SK-N-SH treated with all-trans-retinoic acid at 6 μM for 48 hours (cell line): ENCODE results near the gene ACBD5.

Source experiments
- ATAC-seq: fragments of 200-7000 bp; cut with Tn5 transposase; 3 replicates; pipeline ENCODE4 v1.9.1; 2020; ENCODE audit warnings: mild to moderate bottlenecking, moderate library complexity
- ARNTL ChIP-seq: fragments of 450-650 bp; formaldehyde crosslinking; IDR thresholded peaks from 2 replicates; pipeline ENCODE4 v1.5.0; 2020; ENCODE audit warnings: low read depth, mild to moderate bottlenecking, moderate library complexity, borderline replicate concordance
- BACH2 ChIP-seq: fragments of 250-450 bp; sonication (Bioruptor Pico); IDR thresholded peaks from 2 replicates; pipeline ENCODE4 v1.9.0; 2021; ENCODE audit warnings: mild to moderate bottlenecking, borderline replicate concordance
- CSDC2 ChIP-seq: fragments of 250-450 bp; sonication (Bioruptor Pico); IDR thresholded peaks from 2 replicates; pipeline ENCODE4 v1.5.0; 2020; ENCODE audit warnings: mild to moderate bottlenecking, moderate library complexity
- ESRRG ChIP-seq: fragments of 250-450 bp; sonication (Bioruptor Pico); IDR thresholded peaks from 2 replicates; pipeline ENCODE4 v1.6.1; 2021; ENCODE audit warnings: mild to moderate bottlenecking
- GLIS3 ChIP-seq: fragments of 250-450 bp; sonication (Bioruptor Pico); IDR thresholded peaks from 2 replicates; pipeline ENCODE4 v1.5.0; 2020; ENCODE audit warnings: mild to moderate bottlenecking, moderate library complexity
- OSR1 ChIP-seq: fragments of 250-450 bp; sonication (Bioruptor Pico); IDR thresholded peaks from 2 replicates; pipeline ENCODE4 v1.8.0; 2022; ENCODE audit warnings: moderate library complexity, mild to moderate bottlenecking, inconsistent platforms
- PPARA ChIP-seq: fragments of 250-450 bp; sonication (Bioruptor Pico); IDR thresholded peaks from 2 replicates; pipeline ENCODE4 v1.5.0; 2020; ENCODE audit warnings: mild to moderate bottlenecking, borderline replicate concordance
- RARB ChIP-seq: fragments of 250-450 bp; sonication (Bioruptor Pico); IDR thresholded peaks from 2 replicates; pipeline ENCODE4 v1.8.0; 2021; ENCODE audit warnings: mild to moderate bottlenecking, moderate library complexity
- SNAI2 ChIP-seq: fragments of 250-450 bp; sonication (Bioruptor Pico); IDR thresholded peaks from 2 replicates; pipeline ENCODE4 v1.5.0; 2020; ENCODE audit warnings: mild to moderate bottlenecking, moderate library complexity
- TCF4 ChIP-seq: fragments of 250-450 bp; sonication (Bioruptor Pico); IDR thresholded peaks from 2 replicates; pipeline ENCODE4 v1.8.0; 2021; ENCODE audit warnings: mild to moderate bottlenecking, moderate library complexity, borderline replicate concordance
- TOX ChIP-seq: fragments of 250-450 bp; sonication (Bioruptor Pico); IDR thresholded peaks from 2 replicates; pipeline ENCODE4 v1.8.0; 2021; ENCODE audit warnings: mild to moderate bottlenecking, moderate library complexity, borderline replicate concordance
- ZFP30 ChIP-seq: fragments of 450-650 bp; formaldehyde crosslinking; IDR thresholded peaks from 2 replicates; pipeline ENCODE4 v1.5.0; 2022; ENCODE audit warnings: mild to moderate bottlenecking, moderate library complexity
- ZNF565 ChIP-seq: fragments of 450-650 bp; formaldehyde crosslinking; conservative IDR thresholded peaks from 2 replicates; pipeline ENCODE4 v1.5.0; 2020; ENCODE audit warnings: low read depth, mild to moderate bottlenecking, moderate library complexity
- ZNF70 ChIP-seq: fragments of 450-650 bp; formaldehyde crosslinking; IDR thresholded peaks from 2 replicates; pipeline ENCODE4 v1.5.0; 2020; ENCODE audit warnings: mild to moderate bottlenecking, moderate library complexity
- ZNF8 ChIP-seq: fragments of 450-650 bp; formaldehyde crosslinking; IDR thresholded peaks from 2 replicates; pipeline ENCODE4 v1.5.0; 2020; ENCODE audit warnings: mild to moderate bottlenecking, moderate library complexity
- TF ChIP-seq, protein P1 (sequence below): fragments of 250-450 bp; sonication (Bioruptor Pico); IDR thresholded peaks from 2 replicates; pipeline ENCODE4 v1.5.1; 2021; ENCODE audit warnings: mild to moderate bottlenecking, moderate library complexity
- TF ChIP-seq, protein P2 (sequence below): fragments of 250-450 bp; sonication (Bioruptor Pico); IDR thresholded peaks from 2 replicates; pipeline ENCODE4 v1.5.1; 2020; ENCODE audit warnings: low read depth, mild to moderate bottlenecking, moderate library complexity
- TF ChIP-seq, protein P3 (sequence below): fragments of 250-450 bp; sonication (Bioruptor Pico); IDR thresholded peaks from 2 replicates; pipeline ENCODE4 v1.5.0; 2020; ENCODE audit warnings: mild to moderate bottlenecking, moderate library complexity
- TF ChIP-seq, protein P4 (sequence below): fragments of 250-450 bp; sonication (Bioruptor Pico); IDR thresholded peaks from 2 replicates; pipeline ENCODE4 v1.8.0; 2020; ENCODE audit warnings: mild to moderate bottlenecking, moderate library complexity, borderline replicate concordance

Gene ACBD5

DNA sequence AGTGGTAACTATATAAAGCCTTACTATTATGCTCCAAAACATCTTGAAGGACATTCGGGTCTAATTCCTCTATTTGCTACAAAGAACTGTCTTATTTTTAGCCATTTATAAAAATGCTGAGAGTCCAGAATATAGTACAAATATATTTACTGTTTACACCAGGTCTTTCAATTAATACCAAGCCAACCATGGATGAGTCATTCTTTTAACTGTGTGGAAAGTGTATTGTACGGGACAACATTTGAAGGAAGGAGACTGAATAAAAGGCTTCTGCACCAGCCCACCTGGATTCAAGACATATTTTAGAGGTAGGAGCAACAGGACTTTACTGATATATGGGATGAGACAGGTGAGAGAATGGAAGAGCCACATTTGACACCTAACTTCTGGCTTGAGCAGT, 50.1 kb downstream of the ACBD5 start:
- ATAC-seq, result no peak
- TF ChIP-seq, protein P1, sequence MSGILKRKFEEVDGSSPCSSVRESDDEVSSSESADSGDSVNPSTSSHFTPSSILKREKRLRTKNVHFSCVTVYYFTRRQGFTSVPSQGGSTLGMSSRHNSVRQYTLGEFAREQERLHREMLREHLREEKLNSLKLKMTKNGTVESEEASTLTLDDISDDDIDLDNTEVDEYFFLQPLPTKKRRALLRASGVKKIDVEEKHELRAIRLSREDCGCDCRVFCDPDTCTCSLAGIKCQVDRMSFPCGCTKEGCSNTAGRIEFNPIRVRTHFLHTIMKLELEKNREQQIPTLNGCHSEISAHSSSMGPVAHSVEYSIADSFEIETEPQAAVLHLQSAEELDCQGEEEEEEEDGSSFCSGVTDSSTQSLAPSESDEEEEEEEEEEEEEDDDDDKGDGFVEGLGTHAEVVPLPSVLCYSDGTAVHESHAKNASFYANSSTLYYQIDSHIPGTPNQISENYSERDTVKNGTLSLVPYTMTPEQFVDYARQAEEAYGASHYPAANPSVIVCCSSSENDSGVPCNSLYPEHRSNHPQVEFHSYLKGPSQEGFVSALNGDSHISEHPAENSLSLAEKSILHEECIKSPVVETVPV, result no peak
- no peak for TF ChIP-seq ZNF565 (CRISPR knock-in tag)
- TF ChIP-seq ZNF8, result no peak
- no peak for TF ChIP-seq ESRRG (CRISPR knock-in tag)
- TF ChIP-seq, protein P2, sequence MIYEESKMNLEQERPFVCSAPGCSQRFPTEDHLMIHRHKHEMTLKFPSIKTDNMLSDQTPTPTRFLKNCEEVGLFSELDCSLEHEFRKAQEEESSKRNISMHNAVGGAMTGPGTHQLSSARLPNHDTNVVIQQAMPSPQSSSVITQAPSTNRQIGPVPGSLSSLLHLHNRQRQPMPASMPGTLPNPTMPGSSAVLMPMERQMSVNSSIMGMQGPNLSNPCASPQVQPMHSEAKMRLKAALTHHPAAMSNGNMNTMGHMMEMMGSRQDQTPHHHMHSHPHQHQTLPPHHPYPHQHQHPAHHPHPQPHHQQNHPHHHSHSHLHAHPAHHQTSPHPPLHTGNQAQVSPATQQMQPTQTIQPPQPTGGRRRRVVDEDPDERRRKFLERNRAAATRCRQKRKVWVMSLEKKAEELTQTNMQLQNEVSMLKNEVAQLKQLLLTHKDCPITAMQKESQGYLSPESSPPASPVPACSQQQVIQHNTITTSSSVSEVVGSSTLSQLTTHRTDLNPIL, result no peak
- TF ChIP-seq ZNF70 (CRISPR knock-in tag), result no peak
- TF ChIP-seq OSR1 (CRISPR knock-in tag), result no peak
- TF ChIP-seq PPARA (CRISPR knock-in tag), result no peak
- TF ChIP-seq, protein P3, sequence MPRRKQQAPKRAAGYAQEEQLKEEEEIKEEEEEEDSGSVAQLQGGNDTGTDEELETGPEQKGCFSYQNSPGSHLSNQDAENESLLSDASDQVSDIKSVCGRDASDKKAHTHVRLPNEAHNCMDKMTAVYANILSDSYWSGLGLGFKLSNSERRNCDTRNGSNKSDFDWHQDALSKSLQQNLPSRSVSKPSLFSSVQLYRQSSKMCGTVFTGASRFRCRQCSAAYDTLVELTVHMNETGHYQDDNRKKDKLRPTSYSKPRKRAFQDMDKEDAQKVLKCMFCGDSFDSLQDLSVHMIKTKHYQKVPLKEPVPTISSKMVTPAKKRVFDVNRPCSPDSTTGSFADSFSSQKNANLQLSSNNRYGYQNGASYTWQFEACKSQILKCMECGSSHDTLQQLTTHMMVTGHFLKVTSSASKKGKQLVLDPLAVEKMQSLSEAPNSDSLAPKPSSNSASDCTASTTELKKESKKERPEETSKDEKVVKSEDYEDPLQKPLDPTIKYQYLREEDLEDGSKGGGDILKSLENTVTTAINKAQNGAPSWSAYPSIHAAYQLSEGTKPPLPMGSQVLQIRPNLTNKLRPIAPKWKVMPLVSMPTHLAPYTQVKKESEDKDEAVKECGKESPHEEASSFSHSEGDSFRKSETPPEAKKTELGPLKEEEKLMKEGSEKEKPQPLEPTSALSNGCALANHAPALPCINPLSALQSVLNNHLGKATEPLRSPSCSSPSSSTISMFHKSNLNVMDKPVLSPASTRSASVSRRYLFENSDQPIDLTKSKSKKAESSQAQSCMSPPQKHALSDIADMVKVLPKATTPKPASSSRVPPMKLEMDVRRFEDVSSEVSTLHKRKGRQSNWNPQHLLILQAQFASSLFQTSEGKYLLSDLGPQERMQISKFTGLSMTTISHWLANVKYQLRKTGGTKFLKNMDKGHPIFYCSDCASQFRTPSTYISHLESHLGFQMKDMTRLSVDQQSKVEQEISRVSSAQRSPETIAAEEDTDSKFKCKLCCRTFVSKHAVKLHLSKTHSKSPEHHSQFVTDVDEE, result no peak
- no peak for TF ChIP-seq GLIS3 (CRISPR knock-in tag)
- TF ChIP-seq SNAI2 (CRISPR knock-in tag), result no peak
- TF ChIP-seq BACH2, result no peak
- no peak for TF ChIP-seq TOX (CRISPR knock-in tag)
- TF ChIP-seq CSDC2 (CRISPR knock-in tag), result no peak
- no peak for TF ChIP-seq TCF4 (CRISPR knock-in tag)
- no peak for TF ChIP-seq ZFP30 (CRISPR knock-in tag)
- TF ChIP-seq, protein P4, sequence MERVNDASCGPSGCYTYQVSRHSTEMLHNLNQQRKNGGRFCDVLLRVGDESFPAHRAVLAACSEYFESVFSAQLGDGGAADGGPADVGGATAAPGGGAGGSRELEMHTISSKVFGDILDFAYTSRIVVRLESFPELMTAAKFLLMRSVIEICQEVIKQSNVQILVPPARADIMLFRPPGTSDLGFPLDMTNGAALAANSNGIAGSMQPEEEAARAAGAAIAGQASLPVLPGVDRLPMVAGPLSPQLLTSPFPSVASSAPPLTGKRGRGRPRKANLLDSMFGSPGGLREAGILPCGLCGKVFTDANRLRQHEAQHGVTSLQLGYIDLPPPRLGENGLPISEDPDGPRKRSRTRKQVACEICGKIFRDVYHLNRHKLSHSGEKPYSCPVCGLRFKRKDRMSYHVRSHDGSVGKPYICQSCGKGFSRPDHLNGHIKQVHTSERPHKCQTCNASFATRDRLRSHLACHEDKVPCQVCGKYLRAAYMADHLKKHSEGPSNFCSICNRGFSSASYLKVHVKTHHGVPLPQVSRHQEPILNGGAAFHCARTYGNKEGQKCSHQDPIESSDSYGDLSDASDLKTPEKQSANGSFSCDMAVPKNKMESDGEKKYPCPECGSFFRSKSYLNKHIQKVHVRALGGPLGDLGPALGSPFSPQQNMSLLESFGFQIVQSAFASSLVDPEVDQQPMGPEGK (CRISPR knock-in tag), result no peak

DNA sequence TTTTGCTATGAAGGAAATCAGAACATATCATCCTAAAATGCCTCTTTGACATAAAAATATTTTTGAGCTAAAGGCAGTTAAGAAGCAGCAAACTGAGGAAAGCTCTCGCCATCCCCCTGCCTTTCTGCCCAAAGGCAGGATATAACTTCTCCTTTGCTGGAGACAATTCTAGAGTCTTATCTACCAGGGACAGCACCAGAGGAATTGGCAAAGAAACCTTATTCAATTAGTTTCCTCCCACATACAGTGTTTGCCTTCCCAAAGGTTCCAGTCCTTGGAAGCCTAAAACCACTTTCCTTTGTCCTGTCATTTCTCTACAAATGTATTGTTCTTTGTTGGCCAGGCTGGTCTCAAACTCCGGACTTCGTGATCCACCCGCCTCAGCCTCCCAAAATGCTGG, 51.7 kb downstream of the ACBD5 start:
- TF ChIP-seq ESRRG (CRISPR knock-in tag), result no peak
- TF ChIP-seq, protein P2, result no peak
- ATAC-seq, result no peak

DNA sequence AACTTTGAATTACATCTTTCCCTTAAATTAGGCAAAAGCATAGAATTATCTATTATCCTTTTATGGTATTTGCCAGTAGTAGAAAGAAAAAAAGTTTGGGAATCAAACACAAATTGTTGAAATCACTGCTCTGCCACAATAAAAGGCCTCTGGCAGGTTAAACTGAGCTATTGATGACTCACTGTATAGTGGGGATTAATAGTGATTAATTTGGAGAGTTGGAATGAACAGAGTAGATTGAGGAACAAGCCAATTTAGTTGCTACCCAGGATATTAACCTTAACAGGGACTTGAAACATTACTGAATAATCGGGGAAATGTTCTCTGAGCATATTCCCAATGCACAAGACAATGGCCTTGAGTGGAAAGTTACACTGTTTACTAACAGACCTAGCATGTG, 52.3 kb downstream of the ACBD5 start:
- TF ChIP-seq RARB (no peak), PPARA (CRISPR knock-in tag) (no peak), CSDC2 (CRISPR knock-in tag) (no peak), TOX (CRISPR knock-in tag) (no peak), ZNF70 (CRISPR knock-in tag) (no peak), TCF4 (CRISPR knock-in tag) (no peak), ZNF8 (no peak)
- TF ChIP-seq, protein P2, result no peak
- TF ChIP-seq, all 23 proteins: peak for 0
- no peak for ATAC-seq

DNA sequence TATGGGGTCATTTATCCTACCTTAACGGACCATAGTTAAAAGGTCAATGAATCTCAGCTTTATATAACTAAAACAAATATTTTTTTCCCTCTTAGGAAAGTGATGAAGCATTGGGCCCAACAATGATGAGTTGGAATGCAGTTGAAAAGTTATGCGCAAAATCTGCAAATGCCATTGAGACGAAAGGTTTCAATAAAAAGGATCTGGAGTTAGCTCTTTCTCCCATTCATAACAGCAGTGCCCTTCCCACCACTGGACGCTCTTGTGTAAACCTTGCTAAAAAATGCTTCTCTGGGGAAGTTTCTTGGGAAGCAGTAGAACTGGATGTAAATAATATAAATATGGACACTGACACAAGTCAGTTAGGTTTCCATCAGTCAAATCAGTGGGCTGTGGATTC, 70.7 kb downstream of the ACBD5 start:
- no peak for ATAC-seq
- no peak for TF ChIP-seq ARNTL (CRISPR knock-in tag)
